Measurements from ENCODE around the gene SWAP70.
A peak's percentile ranks its signal among the peaks of the same experiment; 100 is the strongest.

The SWAP70 gene

GRCh38 chr11:9755561-9756185 is 91.8 kb downstream of the SWAP70 start:
- in situ Hi-C loops (cut with HindIII; ENCODE audit: low sequenced_read_pairs), result no loop called here
- peak; percentile 91 for DNase-seq (ENCODE audit: low read depth)
- H3K4me3 ChIP-seq (ENCODE audit: low read depth, low read length), result no peak overlapping the region
- no peak for TF ChIP-seq CTCF (IDR thresholded peaks at IDR 0.05; ENCODE audit: low read depth, low read length, missing control alignments)

- no peak for TF ChIP-seq CTCF (IDR thresholded peaks at IDR 0.05; ENCODE audit: low read depth, low read length, missing control alignments)
- no peak overlapping the region for H3K4me3 ChIP-seq (ENCODE audit: low read depth, low read length)
- DNase-seq (ENCODE audit: low read depth), result no peak
- in situ Hi-C loops (cut with HindIII; ENCODE audit: low sequenced_read_pairs), result no loop called here
These were observed 92.6 kb downstream of the SWAP70 start for GRCh38 chr11:9756461-9756860.

DNA sequence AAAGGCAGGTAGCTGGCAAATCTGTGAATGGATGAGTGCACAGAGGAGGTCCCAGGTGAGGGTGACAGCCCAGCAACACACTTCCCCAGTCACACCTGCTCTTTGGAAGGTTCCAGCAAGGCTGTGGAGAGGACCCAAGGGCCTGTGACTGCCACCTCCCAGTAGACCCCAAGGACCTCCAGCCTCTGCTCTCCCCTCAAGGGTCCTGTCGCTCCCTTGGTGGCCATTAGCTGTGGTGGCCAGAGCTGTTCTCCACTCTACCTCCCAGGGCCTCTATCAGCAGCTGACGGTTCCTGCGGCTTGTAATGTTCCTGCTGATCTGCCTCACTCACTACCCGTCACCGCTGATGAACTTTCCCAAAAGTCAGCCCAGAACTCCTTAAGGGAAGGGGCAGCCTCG is 93.0 kb downstream of the SWAP70 start:
- in situ Hi-C loops (cut with HindIII; ENCODE audit: low sequenced_read_pairs), result no loop called here
- TF ChIP-seq CTCF (IDR thresholded peaks at IDR 0.05; ENCODE audit: low read depth, low read length, missing control alignments), result no peak
- DNase-seq (ENCODE audit: low read depth), result no peak
- H3K4me3 ChIP-seq (ENCODE audit: low read depth, low read length), result no peak overlapping the region

- no peak for DNase-seq (ENCODE audit: low read depth)
- in situ Hi-C loops (cut with HindIII; ENCODE audit: low sequenced_read_pairs), result no loop called here
- H3K4me3 ChIP-seq (ENCODE audit: low read depth, low read length), result peak overlapping the region; percentile 21
- peak; percentile 44 for TF ChIP-seq CTCF (IDR thresholded peaks at IDR 0.05; ENCODE audit: low read depth, low read length, missing control alignments)
These were observed 94.1 kb downstream of the SWAP70 start for GRCh38 chr11:9757809-9758636.

- in situ Hi-C loops (cut with HindIII; ENCODE audit: low sequenced_read_pairs), result no loop called here
- H3K4me3 ChIP-seq (ENCODE audit: low read depth, low read length), result peak overlapping the region; percentile 21
- DNase-seq (ENCODE audit: low read depth), result no peak
- no peak for TF ChIP-seq CTCF (IDR thresholded peaks at IDR 0.05; ENCODE audit: low read depth, low read length, missing control alignments)
These were observed 95.0 kb downstream of the SWAP70 start for GRCh38 chr11:9758637-9759518.

- in situ Hi-C loops (cut with HindIII; ENCODE audit: low sequenced_read_pairs), result no loop called here
- no peak overlapping the region for H3K4me3 ChIP-seq (ENCODE audit: low read depth, low read length)
- peak; percentile 96 for DNase-seq (ENCODE audit: low read depth)
- no peak for TF ChIP-seq CTCF (IDR thresholded peaks at IDR 0.05; ENCODE audit: low read depth, low read length, missing control alignments)
These were observed 95.8 kb downstream of the SWAP70 start for GRCh38 chr11:9759519-9760192.
